ENCODE data around the gene ALOX5AP. TPM values are rescaled to one million over a fixed set of nuclear protein-coding genes. Genes with fewer than 3 reads are reported as not detected.

The ALOX5AP gene
- total and polyA plus RNA-seq, 4 donors = 3.5 to 6.7 (median 4.1) TPM

DNA sequence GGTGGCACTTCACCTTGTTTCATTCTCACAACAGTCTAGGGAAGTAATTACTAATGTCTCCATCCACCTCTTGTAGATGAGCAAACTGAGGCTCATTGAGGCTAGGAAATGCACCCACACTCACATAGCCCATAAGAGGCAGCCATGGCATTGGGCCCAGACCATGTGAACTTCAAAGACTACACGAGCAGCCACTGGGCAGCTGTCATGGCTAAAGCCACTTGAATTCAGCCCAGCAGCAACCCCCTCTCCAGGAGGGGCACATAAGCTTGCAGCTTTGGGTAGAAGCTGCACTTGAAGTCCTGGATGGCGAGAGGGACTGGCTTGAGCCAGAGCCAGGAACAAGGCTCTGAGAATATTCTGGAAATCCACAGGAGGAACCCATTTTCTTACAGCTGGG is 13.4 kb downstream of the ALOX5AP start:
- no peak for TF ChIP-seq NR2F2 (IDR thresholded peaks at IDR 0.05)
- no peak for TF ChIP-seq FOXA1 (IDR thresholded peaks at IDR 0.05)
- TF ChIP-seq GABPA (IDR thresholded peaks at IDR 0.05 in 1 of 2, conservative IDR thresholded peaks at IDR 0.05 in 1 of 2) = no peak
- TF ChIP-seq, protein P1, sequence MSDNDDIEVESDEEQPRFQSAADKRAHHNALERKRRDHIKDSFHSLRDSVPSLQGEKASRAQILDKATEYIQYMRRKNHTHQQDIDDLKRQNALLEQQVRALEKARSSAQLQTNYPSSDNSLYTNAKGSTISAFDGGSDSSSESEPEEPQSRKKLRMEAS (IDR thresholded peaks at IDR 0.05) = no peak
- no peak for TF ChIP-seq RAD21 (IDR thresholded peaks at IDR 0.05)
- no peak for TF ChIP-seq FOXA2 (IDR thresholded peaks at IDR 0.05)
- no peak for TF ChIP-seq JUND (IDR thresholded peaks at IDR 0.05)
- TF ChIP-seq, protein P2, sequence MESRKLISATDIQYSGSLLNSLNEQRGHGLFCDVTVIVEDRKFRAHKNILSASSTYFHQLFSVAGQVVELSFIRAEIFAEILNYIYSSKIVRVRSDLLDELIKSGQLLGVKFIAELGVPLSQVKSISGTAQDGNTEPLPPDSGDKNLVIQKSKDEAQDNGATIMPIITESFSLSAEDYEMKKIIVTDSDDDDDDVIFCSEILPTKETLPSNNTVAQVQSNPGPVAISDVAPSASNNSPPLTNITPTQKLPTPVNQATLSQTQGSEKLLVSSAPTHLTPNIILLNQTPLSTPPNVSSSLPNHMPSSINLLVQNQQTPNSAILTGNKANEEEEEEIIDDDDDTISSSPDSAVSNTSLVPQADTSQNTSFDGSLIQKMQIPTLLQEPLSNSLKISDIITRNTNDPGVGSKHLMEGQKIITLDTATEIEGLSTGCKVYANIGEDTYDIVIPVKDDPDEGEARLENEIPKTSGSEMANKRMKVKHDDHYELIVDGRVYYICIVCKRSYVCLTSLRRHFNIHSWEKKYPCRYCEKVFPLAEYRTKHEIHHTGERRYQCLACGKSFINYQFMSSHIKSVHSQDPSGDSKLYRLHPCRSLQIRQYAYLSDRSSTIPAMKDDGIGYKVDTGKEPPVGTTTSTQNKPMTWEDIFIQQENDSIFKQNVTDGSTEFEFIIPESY (IDR thresholded peaks at IDR 0.05) = no peak
- no peak for TF ChIP-seq HNF4A (conservative IDR thresholded peaks at IDR 0.05)
- Histone ChIP-seq H3K9ac (ENCODE audit: low read depth in 1 of 2, low read length in 2 of 2) (no peak overlapping the region), H3K4me3 (ENCODE audit: low read depth in 1 of 3, low read length in 3 of 3) (no peak overlapping the region), H3K9me3 (ENCODE audit: control insufficient read depth in 4 of 4, low read length in 3 of 4) (no peaks in the 10 kb centered on the region), H3K4me1 (ENCODE audit: control insufficient read depth in 4 of 4, insufficient read depth in 4 of 4, low read length in 3 of 4) (peaks cover 2 to 14% (median 12%) of the 10 kb centered on the region in 4 donors), H3K36me3 (ENCODE audit: control insufficient read depth in 4 of 4, insufficient read depth in 3 of 4, low read depth in 1 of 4, low read length in 3 of 4) (no peaks in the 10 kb centered on the region), H3K27me3 (ENCODE audit: control insufficient read depth in 4 of 4, insufficient read depth in 4 of 4, low read length in 3 of 4) (no peaks in the 10 kb centered on the region), H3K27ac (ENCODE audit: low read depth in 1 of 2, low read length in 2 of 2) (no peak overlapping the region)
- WGBS = 94% methylated on average over 2 of the region's 2 CpGs
- DNase-seq (ENCODE audit: low spot score) = no peak

GRCh38 chr13:30750036-30750435 is 14.7 kb downstream of the ALOX5AP start:
- DNase-seq (ENCODE audit: low spot score) = no peak
- Histone ChIP-seq H3K36me3 (ENCODE audit: control insufficient read depth in 4 of 4, insufficient read depth in 3 of 4, low read depth in 1 of 4, low read length in 3 of 4) (no peaks in the 10 kb centered on the region), H3K27ac (ENCODE audit: low read depth in 1 of 2, low read length in 2 of 2) (no peak overlapping the region), H3K4me1 (ENCODE audit: control insufficient read depth in 4 of 4, insufficient read depth in 4 of 4, low read length in 3 of 4) (peaks cover 2 to 14% (median 12%) of the 10 kb centered on the region in 4 donors), H3K9ac (ENCODE audit: low read depth in 1 of 2, low read length in 2 of 2) (no peak overlapping the region), H3K9me3 (ENCODE audit: control insufficient read depth in 4 of 4, low read length in 3 of 4) (no peaks in the 10 kb centered on the region), H3K4me3 (ENCODE audit: low read depth in 1 of 3, low read length in 3 of 3) (no peak overlapping the region), H3K27me3 (ENCODE audit: control insufficient read depth in 4 of 4, insufficient read depth in 4 of 4, low read length in 3 of 4) (no peaks in the 10 kb centered on the region)
- WGBS = 66% methylated on average over 4 of the region's 4 CpGs
- TF ChIP-seq, protein P3, sequence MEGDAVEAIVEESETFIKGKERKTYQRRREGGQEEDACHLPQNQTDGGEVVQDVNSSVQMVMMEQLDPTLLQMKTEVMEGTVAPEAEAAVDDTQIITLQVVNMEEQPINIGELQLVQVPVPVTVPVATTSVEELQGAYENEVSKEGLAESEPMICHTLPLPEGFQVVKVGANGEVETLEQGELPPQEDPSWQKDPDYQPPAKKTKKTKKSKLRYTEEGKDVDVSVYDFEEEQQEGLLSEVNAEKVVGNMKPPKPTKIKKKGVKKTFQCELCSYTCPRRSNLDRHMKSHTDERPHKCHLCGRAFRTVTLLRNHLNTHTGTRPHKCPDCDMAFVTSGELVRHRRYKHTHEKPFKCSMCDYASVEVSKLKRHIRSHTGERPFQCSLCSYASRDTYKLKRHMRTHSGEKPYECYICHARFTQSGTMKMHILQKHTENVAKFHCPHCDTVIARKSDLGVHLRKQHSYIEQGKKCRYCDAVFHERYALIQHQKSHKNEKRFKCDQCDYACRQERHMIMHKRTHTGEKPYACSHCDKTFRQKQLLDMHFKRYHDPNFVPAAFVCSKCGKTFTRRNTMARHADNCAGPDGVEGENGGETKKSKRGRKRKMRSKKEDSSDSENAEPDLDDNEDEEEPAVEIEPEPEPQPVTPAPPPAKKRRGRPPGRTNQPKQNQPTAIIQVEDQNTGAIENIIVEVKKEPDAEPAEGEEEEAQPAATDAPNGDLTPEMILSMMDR (IDR thresholded peaks at IDR 0.05; ENCODE audit: low read depth, low read length, missing input control) = no peak
- no peak for TF ChIP-seq YY1 (IDR thresholded peaks at IDR 0.05)
- TF ChIP-seq HNF4A (conservative IDR thresholded peaks at IDR 0.05) = no peak
- TF ChIP-seq GABPA (IDR thresholded peaks at IDR 0.05 in 1 of 2, conservative IDR thresholded peaks at IDR 0.05 in 1 of 2) = no peak
- no peak for TF ChIP-seq RXRA (IDR thresholded peaks at IDR 0.05)
- TF ChIP-seq RAD21 (IDR thresholded peaks at IDR 0.05) = no peak
- TF ChIP-seq FOXA2 (IDR thresholded peaks at IDR 0.05) = no peak
- no peak for TF ChIP-seq ATF3 (IDR thresholded peaks at IDR 0.05)
- no peak for TF ChIP-seq NR2F2 (IDR thresholded peaks at IDR 0.05)
- TF ChIP-seq HNF4G (IDR thresholded peaks at IDR 0.05) = no peak
- TF ChIP-seq, protein P4, sequence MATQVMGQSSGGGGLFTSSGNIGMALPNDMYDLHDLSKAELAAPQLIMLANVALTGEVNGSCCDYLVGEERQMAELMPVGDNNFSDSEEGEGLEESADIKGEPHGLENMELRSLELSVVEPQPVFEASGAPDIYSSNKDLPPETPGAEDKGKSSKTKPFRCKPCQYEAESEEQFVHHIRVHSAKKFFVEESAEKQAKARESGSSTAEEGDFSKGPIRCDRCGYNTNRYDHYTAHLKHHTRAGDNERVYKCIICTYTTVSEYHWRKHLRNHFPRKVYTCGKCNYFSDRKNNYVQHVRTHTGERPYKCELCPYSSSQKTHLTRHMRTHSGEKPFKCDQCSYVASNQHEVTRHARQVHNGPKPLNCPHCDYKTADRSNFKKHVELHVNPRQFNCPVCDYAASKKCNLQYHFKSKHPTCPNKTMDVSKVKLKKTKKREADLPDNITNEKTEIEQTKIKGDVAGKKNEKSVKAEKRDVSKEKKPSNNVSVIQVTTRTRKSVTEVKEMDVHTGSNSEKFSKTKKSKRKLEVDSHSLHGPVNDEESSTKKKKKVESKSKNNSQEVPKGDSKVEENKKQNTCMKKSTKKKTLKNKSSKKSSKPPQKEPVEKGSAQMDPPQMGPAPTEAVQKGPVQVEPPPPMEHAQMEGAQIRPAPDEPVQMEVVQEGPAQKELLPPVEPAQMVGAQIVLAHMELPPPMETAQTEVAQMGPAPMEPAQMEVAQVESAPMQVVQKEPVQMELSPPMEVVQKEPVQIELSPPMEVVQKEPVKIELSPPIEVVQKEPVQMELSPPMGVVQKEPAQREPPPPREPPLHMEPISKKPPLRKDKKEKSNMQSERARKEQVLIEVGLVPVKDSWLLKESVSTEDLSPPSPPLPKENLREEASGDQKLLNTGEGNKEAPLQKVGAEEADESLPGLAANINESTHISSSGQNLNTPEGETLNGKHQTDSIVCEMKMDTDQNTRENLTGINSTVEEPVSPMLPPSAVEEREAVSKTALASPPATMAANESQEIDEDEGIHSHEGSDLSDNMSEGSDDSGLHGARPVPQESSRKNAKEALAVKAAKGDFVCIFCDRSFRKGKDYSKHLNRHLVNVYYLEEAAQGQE (IDR thresholded peaks at IDR 0.05) = no peak
- no peak for TF ChIP-seq FOXA1 (IDR thresholded peaks at IDR 0.05)
- TF ChIP-seq TAF1 (conservative IDR thresholded peaks at IDR 0.05) = no peak
- no peak for TF ChIP-seq EGR1 (IDR thresholded peaks at IDR 0.05; ENCODE audit: low read depth in 2 of 2)
- TF ChIP-seq, protein P2 (IDR thresholded peaks at IDR 0.05) = no peak

Measured in liver (tissue), 9 donors.